HG02973 (cell line): Measurements from ENCODE around the gene KIAA1549.
A peak's percentile ranks its signal among the peaks of the same experiment; 100 is the strongest.

ENCODE experiments used
- ATAC-seq: cut with Tn5 transposase; IDR thresholded peaks from one replicate; pipeline ENCODE4 v1.9.1; 2021; ENCODE audit warnings: moderate library complexity; ENCODE audit not compliant: unreplicated experiment

KIAA1549 gene

GRCh38 chr7:138886501-138886917, 94.7 kb downstream of the KIAA1549 start:
- peak; percentile 83 for ATAC-seq

- ATAC-seq: no peak
Observed at GRCh38 chr7:138885383-138886147, 95.6 kb downstream of the KIAA1549 start.

- ATAC-seq: no peak
Observed at GRCh38 chr7:138882249-138882648, 98.9 kb downstream of the KIAA1549 start.

GRCh38 chr7:138881579-138882188, 99.5 kb downstream of the KIAA1549 start:
- no peak for ATAC-seq

- ATAC-seq: no peak
Observed at GRCh38 chr7:138880881-138881578, 100.2 kb downstream of the KIAA1549 start.

GRCh38 chr7:138879356-138879755, 101.8 kb downstream of the KIAA1549 start:
- no peak for ATAC-seq

- no peak for ATAC-seq
Observed at GRCh38 chr7:138878856-138879255, 102.3 kb downstream of the KIAA1549 start.

GRCh38 chr7:138878051-138878450, 103.1 kb downstream of the KIAA1549 start:
- ATAC-seq: no peak

GRCh38 chr7:138876326-138876725, 104.9 kb downstream of the KIAA1549 start:
- ATAC-seq: no peak

GRCh38 chr7:138875794-138876193, 105.4 kb downstream of the KIAA1549 start:
- no peak for ATAC-seq

- no peak for ATAC-seq
Observed at GRCh38 chr7:138873220-138873892, 107.8 kb downstream of the KIAA1549 start.

GRCh38 chr7:138872576-138872975, 108.6 kb downstream of the KIAA1549 start:
- no peak for ATAC-seq

GRCh38 chr7:138871814-138872090, 109.4 kb downstream of the KIAA1549 start:
- no peak for ATAC-seq

- no peak for ATAC-seq
Observed at GRCh38 chr7:138871065-138871813, 110.0 kb downstream of the KIAA1549 start.

GRCh38 chr7:138869353-138869752, 111.8 kb downstream of the KIAA1549 start:
- ATAC-seq: no peak

GRCh38 chr7:138868711-138869110, 112.5 kb downstream of the KIAA1549 start:
- ATAC-seq: no peak

- no peak for ATAC-seq
Observed at GRCh38 chr7:138867744-138868143, 113.4 kb downstream of the KIAA1549 start.

GRCh38 chr7:138866353-138866752, 114.8 kb downstream of the KIAA1549 start:
- no peak for ATAC-seq

GRCh38 chr7:138865843-138866242, 115.3 kb downstream of the KIAA1549 start:
- ATAC-seq: no peak

GRCh38 chr7:138864667-138865066, 116.5 kb downstream of the KIAA1549 start:
- no peak for ATAC-seq

- no peak for ATAC-seq
Observed at GRCh38 chr7:138863931-138864330, 117.3 kb downstream of the KIAA1549 start.
